IMR-90 (cell line): ENCODE measurements around the gene AIP. TPM values are rescaled to one million over a fixed set of nuclear protein-coding genes. Genes with fewer than 3 reads are reported as not detected.
"Not testable (repeated sequence)": the region's sequence is repeated elsewhere in the genome, so short reads cannot be mapped to it uniquely, and the experiment has no call there.

ENCODE experiments used
- ATAC-seq: fragments of 200-7000 bp; cut with Tn5 transposase; 2 replicates; pipeline ENCODE4 v1.9.1; 2020; ENCODE audit warnings: low read depth, mild to moderate bottlenecking, moderate library complexity
- BruUV-seq: library from RNA; stranded (reverse); fragments of 400-500 nt; replicated peaks from 2 replicates; lab custom pipeline; 2021; lab: Mats Ljungman, UMichigan
- CTCF ChIA-PET: fragments of 300-600 bp; formaldehyde crosslinking; extraction: SDS; loops from one replicate; lab custom pipeline; 2021; ENCODE audit warnings: antibody characterized with exemption; lab: Yijun Ruan, JAX
- POLR2A ChIA-PET: fragments of 300-600 bp; sonication (Branson Sonifier 250); formaldehyde crosslinking; loops from one replicate; lab custom pipeline; 2022; ENCODE audit warnings: antibody characterized with exemption; ENCODE audit not compliant: unreplicated experiment; lab: Charles Lee
- DNase-seq: peaks from one replicate; pipeline ENCODE4 v3.0.0; 2013
- H2AFZ ChIP-seq: replicated peaks from 2 replicates; pipeline ENCODE3; 2013; ENCODE audit warnings: low read length, mild to moderate bottlenecking; ENCODE audit not compliant: poor library complexity
- H2AK5ac ChIP-seq: 2 replicates; pipeline ENCODE4 v1.6.1; 2013; ENCODE audit warnings: low read depth, low read length, inconsistent platforms
- H2AK9ac ChIP-seq: replicated peaks from 2 replicates; pipeline ENCODE3; 2013; ENCODE audit warnings: mild to moderate bottlenecking, low read depth, low read length, moderate library complexity; ENCODE audit not compliant: poor library complexity
- H2BK120ac ChIP-seq: 2 replicates; pipeline ENCODE4 v1.6.1; 2013; ENCODE audit warnings: low read depth, low read length, inconsistent platforms
- H2BK15ac ChIP-seq: 3 replicates; pipeline ENCODE4 v1.6.1; 2013; ENCODE audit warnings: low read depth, low read length, inconsistent platforms
- H2BK20ac ChIP-seq: 2 replicates; pipeline ENCODE4 v1.6.1; 2013; ENCODE audit warnings: low read depth, mild to moderate bottlenecking, inconsistent platforms, low read length, moderate library complexity
- H2BK5ac ChIP-seq: 2 replicates; pipeline ENCODE4 v1.6.1; 2013; ENCODE audit warnings: mild to moderate bottlenecking, low read depth, low read length, inconsistent platforms; ENCODE audit not compliant: poor library complexity, severe bottlenecking
- H3K14ac ChIP-seq: replicated peaks from 2 replicates; pipeline ENCODE4 v1.6.1; 2013; ENCODE audit warnings: low read depth, low read length, inconsistent platforms
- H3K18ac ChIP-seq: 2 replicates; pipeline ENCODE4 v1.6.1; 2013; ENCODE audit warnings: low read depth, low read length, control low read depth
- H3K23ac ChIP-seq: 2 replicates; pipeline ENCODE4 v1.6.1; 2013; ENCODE audit warnings: low read depth, low read length, inconsistent platforms
- H3K27ac ChIP-seq: 2 replicates; pipeline ENCODE4 v1.5.1; 2013; ENCODE audit warnings: mild to moderate bottlenecking, control low read depth, low read length; ENCODE audit not compliant: insufficient read depth
- H3K27me3 ChIP-seq: 2 replicates; pipeline ENCODE4 v1.6.1; 2013; ENCODE audit warnings: low read length; ENCODE audit not compliant: control insufficient read depth, insufficient read depth
- H3K36me3 ChIP-seq: 2 replicates; pipeline ENCODE4 v1.6.1; 2013; ENCODE audit warnings: low read length, mixed read lengths; ENCODE audit not compliant: control insufficient read depth, insufficient read depth
- H3K4ac ChIP-seq: 2 replicates; pipeline ENCODE4 v1.6.1; 2013; ENCODE audit warnings: low read depth, low read length, inconsistent platforms
- H3K4me1 ChIP-seq: 2 replicates; pipeline ENCODE4 v1.6.1; 2013; ENCODE audit warnings: low read length, mixed read lengths; ENCODE audit not compliant: control insufficient read depth, insufficient read depth
- H3K4me2 ChIP-seq: 2 replicates; pipeline ENCODE4 v1.6.1; 2013; ENCODE audit warnings: low read depth, mild to moderate bottlenecking, control low read depth, low read length, moderate library complexity
- H3K4me3 ChIP-seq: 2 replicates; pipeline ENCODE4 v1.5.1; 2013; ENCODE audit warnings: low read depth, mild to moderate bottlenecking, control low read depth, low read length, moderate library complexity; ENCODE audit not compliant: insufficient read depth
- H3K56ac ChIP-seq: 2 replicates; pipeline ENCODE4 v1.6.1; 2013; ENCODE audit warnings: low read length, inconsistent platforms; ENCODE audit not compliant: insufficient read depth; ENCODE audit errors: extremely low read depth
- H3K79me1 ChIP-seq, 2 experiments: 2 replicates each; pipeline ENCODE4 v1.6.1; 2013; ENCODE audit warnings: low read length in 2 of 2, inconsistent platforms in 1 of 2, low read depth in 1 of 2
- H3K9ac ChIP-seq: 2 replicates; pipeline ENCODE4 v1.6.1; 2013; ENCODE audit warnings: low read depth, low read length, control low read depth
- H3K9me1 ChIP-seq: 2 replicates; pipeline ENCODE4 v1.6.1; 2013; ENCODE audit warnings: low read length, inconsistent platforms; ENCODE audit not compliant: insufficient read depth
- H3K9me3 ChIP-seq: 2 replicates; pipeline ENCODE4 v1.6.1; 2013; ENCODE audit warnings: low read length; ENCODE audit not compliant: control insufficient read depth, insufficient read depth
- H4K20me1 ChIP-seq: 2 replicates; pipeline ENCODE4 v1.6.1; 2013; ENCODE audit warnings: low read length, inconsistent platforms; ENCODE audit not compliant: insufficient read depth
- H4K5ac ChIP-seq: 2 replicates; pipeline ENCODE4 v1.6.1; 2013; ENCODE audit warnings: mild to moderate bottlenecking, low read depth, low read length, control low read depth
- H4K8ac ChIP-seq, 2 experiments: 2 replicates each; pipeline ENCODE4 v1.6.1; 2013; ENCODE audit warnings: low read depth in 2 of 2, low read length in 2 of 2, control low read depth in 1 of 2, inconsistent platforms in 1 of 2
- H4K91ac ChIP-seq: 2 replicates; pipeline ENCODE4 v1.6.1; 2013; ENCODE audit warnings: low read depth, low read length, inconsistent platforms; ENCODE audit not compliant: insufficient read depth
- WGBS, 2 experiments: methylation state at CpG; one replicate each; pipeline versions ENCODE4 v1.1.5 to v1.1.7; 2013; ENCODE audit warnings: missing lambda C conversion rate in 2 of 2; ENCODE audit not compliant: insufficient read length in 1 of 2; ENCODE audit errors: extremely low coverage in 2 of 2; 5-methylcytosine and 5-hydroxymethylcytosine counted together
- dilution Hi-C: fragments of 300-500 bp; cut with HindIII; formaldehyde crosslinking; loops from one replicate; pipeline ENCODE4 v1.14.3; 2018; ENCODE audit warnings: low sequenced_read_pairs; ENCODE audit not compliant: unreplicated experiment
- in situ Hi-C: fragments of 300-500 bp; cut with MboI; formaldehyde crosslinking; loops from 3 replicates; pipeline ENCODE4 v1.14.3; 2019; ENCODE audit warnings: low sequenced_read_pairs, inconsistent platforms, mixed read lengths
- intact Hi-C: fragments of 100-400 bp; cut with micrococcal nuclease; formaldehyde crosslinking; loops from 2 replicates; pipeline ENCODE4 v1.10.0; 2022
- polyA plus RNA-seq, 3 experiments: library from polyadenylated mRNA; depleted of rRNA; stranded (reverse); fragments of >200 nt; gene quantifications; 2 replicates each; pipeline ENCODE4 v1.2.3, GENCODE V29; 2012; ENCODE audit warnings: low replicate concordance in 1 of 3
- total RNA-seq: library from RNA; depleted of rRNA; stranded (reverse); fragments of >200 nt; gene quantifications from 2 replicates; pipeline ENCODE4 v1.2.3, GENCODE V29; 2012

Gene AIP
- total and polyA plus RNA-seq, 2 of the 4 experiments (the other 2 are of a cell fraction) = 95.5 to 122 TPM

DNA sequence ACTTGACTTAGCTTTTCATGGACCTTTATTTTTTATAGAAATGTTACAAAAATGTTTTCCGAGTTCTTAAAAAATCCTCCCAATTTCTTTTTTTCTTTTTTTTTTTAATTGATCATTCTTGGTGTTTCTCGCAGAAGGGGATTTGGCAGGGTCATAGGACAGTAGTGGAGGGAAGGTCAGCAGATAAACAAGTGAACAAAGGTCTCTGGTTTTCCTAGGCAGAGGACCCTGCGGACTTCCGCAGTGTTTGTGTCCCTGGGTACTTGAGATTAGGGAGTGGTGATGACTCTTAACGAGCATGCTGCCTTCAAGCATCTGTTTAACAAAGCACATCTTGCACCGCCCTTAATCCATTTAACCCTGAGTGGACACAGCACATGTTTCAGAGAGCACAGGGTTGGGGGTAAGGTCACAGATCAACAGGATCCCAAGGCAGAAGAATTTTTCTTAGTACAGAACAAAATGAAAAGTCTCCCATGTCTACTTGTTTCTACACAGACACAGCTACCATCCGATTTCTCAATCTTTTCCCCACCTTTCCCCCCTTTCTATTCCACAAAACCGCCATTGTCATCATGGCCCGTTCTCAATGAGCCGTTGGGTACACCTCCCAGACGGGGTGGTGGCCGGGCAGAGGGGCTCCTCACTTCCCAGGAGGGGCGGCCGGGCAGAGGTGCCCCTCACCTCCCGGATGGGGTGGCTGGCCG lies 5.3 kb upstream of the AIP start:
- H4K20me1 ChIP-seq, H2AFZ ChIP-seq, H3K4me3 ChIP-seq, H2AK5ac ChIP-seq, dilution Hi-C loops, H4K5ac ChIP-seq, DNase-seq, CTCF ChIA-PET, in situ Hi-C loops, H3K9ac ChIP-seq, H3K9me3 ChIP-seq, H3K36me3 ChIP-seq, H4K8ac ChIP-seq, H4K91ac ChIP-seq, POLR2A ChIA-PET, H3K4me1 ChIP-seq, H3K23ac ChIP-seq, H2BK15ac ChIP-seq, intact Hi-C loops, ATAC-seq, H3K4me2 ChIP-seq, H2BK5ac ChIP-seq, H3K79me1 ChIP-seq, H3K14ac ChIP-seq, H2AK9ac ChIP-seq, H3K56ac ChIP-seq, H2BK20ac ChIP-seq, H3K18ac ChIP-seq, BruUV-seq, H3K27me3 ChIP-seq, H3K9me1 ChIP-seq, H2BK120ac ChIP-seq, H3K4ac ChIP-seq, H3K27ac ChIP-seq: not testable (repeated sequence)
- no CpG with 5 or more reads among the region's 16 CpGs for WGBS, 2 experiments
